ENCODE data around the gene NPHP1. TPM values are rescaled to one million over a fixed set of nuclear protein-coding genes. Genes with fewer than 3 reads are reported as not detected.
"Not testable (repeated sequence)": the region's sequence is repeated elsewhere in the genome, so short reads cannot be mapped to it uniquely, and the experiment has no call there.

The NPHP1 gene
- polyA plus RNA-seq, 1 donor from 2014 or later: 8.0 TPM

DNA sequence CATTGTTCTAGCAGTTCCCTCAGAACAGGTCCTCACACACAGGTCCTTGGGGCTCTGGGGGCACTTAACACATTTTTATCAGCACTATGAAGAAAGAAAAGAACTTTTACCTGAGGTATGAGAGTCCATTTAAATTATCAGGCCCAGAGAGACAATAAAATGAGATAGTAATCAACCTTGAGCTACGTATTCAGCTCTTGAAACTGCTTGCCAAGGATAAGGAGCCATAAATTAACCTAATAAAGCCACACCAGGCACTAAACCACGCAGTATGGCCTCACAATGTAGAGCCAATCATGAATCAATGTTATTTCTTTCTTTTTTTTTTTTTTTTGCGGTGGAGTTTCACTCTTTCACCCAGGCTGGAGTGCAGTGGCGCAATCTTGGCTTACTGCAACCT is 126.7 kb downstream of the NPHP1 start:
- H3K27me3 ChIP-seq (ENCODE audit: insufficient read depth, low read depth, low read length); H3K9ac ChIP-seq (ENCODE audit: low read length); H3K27ac ChIP-seq (ENCODE audit: low read length); H2AFZ ChIP-seq (ENCODE audit: low read depth, low read length); H3K4me3 ChIP-seq (ENCODE audit: low read length); H4K20me1 ChIP-seq (ENCODE audit: insufficient read depth); H3K9me3 ChIP-seq (ENCODE audit: low read length); H3K79me2 ChIP-seq (replicated peaks; ENCODE audit: insufficient read depth, low read length); H3K36me3 ChIP-seq (ENCODE audit: insufficient read depth, low read length); H3F3A ChIP-seq (ENCODE audit: insufficient read depth, low read length, poor library complexity, severe bottlenecking); H3K4me2 ChIP-seq (ENCODE audit: low read length); H3K9me2 ChIP-seq (ENCODE audit: insufficient read depth, low read length): not testable (repeated sequence)

DNA sequence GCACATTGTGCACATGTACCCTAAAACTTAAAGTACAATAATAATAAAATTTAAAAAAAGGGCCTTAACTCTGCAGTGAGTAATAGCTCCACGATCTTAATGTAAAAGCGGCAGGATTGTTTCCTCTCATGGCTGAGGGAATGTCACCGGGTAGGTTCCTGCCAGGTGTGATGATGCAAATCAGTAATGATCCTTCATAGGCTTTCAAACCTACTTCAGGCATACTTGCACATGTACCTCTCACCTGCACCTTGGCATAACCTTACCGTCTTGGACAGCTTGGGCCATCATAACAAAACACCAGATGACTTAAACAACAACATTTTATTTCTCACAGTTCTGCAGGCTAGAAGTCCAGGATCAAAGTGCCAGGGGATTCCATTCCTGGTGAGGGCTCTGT is 128.9 kb downstream of the NPHP1 start:
- H2AFZ ChIP-seq (ENCODE audit: low read depth, low read length); H3K9ac ChIP-seq (ENCODE audit: low read length); H3K27me3 ChIP-seq (ENCODE audit: insufficient read depth, low read depth, low read length); H3K4me3 ChIP-seq (ENCODE audit: low read length); H3K27ac ChIP-seq (ENCODE audit: low read length); H3K36me3 ChIP-seq (ENCODE audit: insufficient read depth, low read length); H3K79me2 ChIP-seq (replicated peaks; ENCODE audit: insufficient read depth, low read length); H3K9me2 ChIP-seq (ENCODE audit: insufficient read depth, low read length); H4K20me1 ChIP-seq (ENCODE audit: insufficient read depth); H3K4me2 ChIP-seq (ENCODE audit: low read length); H3F3A ChIP-seq (ENCODE audit: insufficient read depth, low read length, poor library complexity, severe bottlenecking); H3K9me3 ChIP-seq (ENCODE audit: low read length): not testable (repeated sequence)

Small RNAs within 50 kb of the gene (small RNA-seq; reads per million reads assigned to genes)
- gene MIR4436B1: 0 reads per million in 3 experiments

Other genes with a start within 250 kb of the NPHP1 start
- gene MALL, start 89.2 kb downstream of the NPHP1 start, polyA plus RNA-seq: not detected in 2 replicates
- 55.6 and 102 TPM in 2 replicates for gene MTLN, start 7.5 kb upstream of the NPHP1 start, polyA plus RNA-seq